NT2/D1 (cell line): ENCODE measurements around the gene COBLL1.

Experiments
- DNase-seq: peaks from one replicate; pipeline ENCODE4 v3.0.0-alpha.2; 2011; ENCODE audit warnings: low read depth, low spot score
- H3K27me3 ChIP-seq: 2 replicates; pipeline ENCODE4 v1.6.0; 2011; ENCODE audit warnings: mild to moderate bottlenecking; ENCODE audit not compliant: insufficient read length, insufficient read depth
- H3K36me3 ChIP-seq: 2 replicates; pipeline ENCODE4 v1.6.1; 2011; ENCODE audit warnings: mild to moderate bottlenecking, low read length, mixed read lengths; ENCODE audit not compliant: insufficient read depth, insufficient read length
- H3K4me1 ChIP-seq: 2 replicates; pipeline ENCODE4 v1.5.1; 2011; ENCODE audit not compliant: insufficient read depth, insufficient read length
- H3K4me3 ChIP-seq: 2 replicates; pipeline ENCODE4 v1.5.1; 2011; ENCODE audit warnings: low read depth; ENCODE audit not compliant: insufficient read length
- H3K9ac ChIP-seq: 2 replicates; pipeline ENCODE4 v1.6.0; 2011; ENCODE audit warnings: low read depth; ENCODE audit not compliant: insufficient read length
- H3K9me3 ChIP-seq: 2 replicates; pipeline ENCODE4 v1.5.1; 2011; ENCODE audit warnings: mild to moderate bottlenecking, low read length; ENCODE audit not compliant: insufficient read depth
- SUZ12 ChIP-seq: IDR thresholded peaks from 2 replicates; pipeline ENCODE4 v1.6.1; 2011; ENCODE audit not compliant: insufficient read length, insufficient read depth; ENCODE audit errors: extremely low read depth
- YY1 ChIP-seq: IDR thresholded peaks from 2 replicates; pipeline ENCODE4 v1.6.1; 2011; ENCODE audit not compliant: insufficient read length, insufficient read depth
- ZNF274 ChIP-seq: IDR thresholded peaks from 2 replicates; pipeline ENCODE4 v1.6.1; 2011; ENCODE audit warnings: mild to moderate bottlenecking, low read depth, low read length

Gene COBLL1

DNA sequence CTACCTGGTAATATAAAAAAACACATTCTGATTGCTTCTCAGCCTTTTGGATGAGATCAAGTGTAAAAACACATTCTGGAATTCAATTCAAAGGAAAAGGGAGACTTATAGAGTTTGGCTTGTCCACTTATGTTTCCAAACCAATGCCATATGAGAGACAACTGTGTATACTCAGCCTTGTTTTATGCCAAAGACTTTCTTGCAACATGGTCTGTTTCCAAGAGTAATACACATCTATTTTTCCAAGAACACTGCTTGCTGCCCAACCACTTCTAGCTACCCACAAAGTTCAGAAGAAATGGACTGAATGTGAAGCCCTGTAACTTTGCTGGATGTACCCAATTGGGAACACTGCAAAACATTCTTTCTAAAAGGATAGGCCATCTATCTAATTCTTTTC lies 172.3 kb downstream of the COBLL1 start:
- Histone ChIP-seq H3K9ac (no peak overlapping the region), H3K27me3 (no peaks in the 10 kb centered on the region), H3K4me1 (no peaks in the 10 kb centered on the region), H3K36me3 (no peaks in the 10 kb centered on the region), H3K4me3 (no peak overlapping the region), H3K9me3 (no peaks in the 10 kb centered on the region)
- no peak for DNase-seq
- TF ChIP-seq ZNF274 (no peak), SUZ12 (no peak), YY1 (no peak)

DNA sequence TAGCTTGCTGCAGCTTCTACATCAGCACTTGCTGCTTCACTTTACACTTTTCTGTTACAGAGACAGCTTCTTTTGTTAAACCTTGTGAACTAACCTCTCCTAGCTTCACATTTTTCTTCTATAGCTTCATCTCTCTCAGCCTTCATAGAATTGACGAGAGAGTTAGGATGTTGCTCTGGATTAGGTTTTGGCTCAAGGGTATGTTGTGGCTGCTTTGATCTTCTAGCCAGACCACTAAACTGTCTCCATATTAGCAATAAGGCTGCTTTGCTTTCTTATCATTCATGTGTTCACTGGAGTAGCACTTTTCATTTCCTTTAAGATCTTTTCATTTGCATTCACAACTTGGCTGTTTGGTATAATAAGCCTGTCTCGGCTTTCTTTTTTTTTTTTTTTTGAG lies 174.1 kb downstream of the COBLL1 start:
- Histone ChIP-seq H3K4me1 (no peaks in the 10 kb centered on the region), H3K9me3 (no peaks in the 10 kb centered on the region), H3K27me3 (no peaks in the 10 kb centered on the region), H3K9ac (no peak overlapping the region), H3K36me3 (no peaks in the 10 kb centered on the region), H3K4me3 (no peak overlapping the region)
- DNase-seq = no peak
- TF ChIP-seq YY1 (no peak), SUZ12 (no peak), ZNF274 (no peak)

GRCh38 chr2:164664070-164664469 lies 177.6 kb downstream of the COBLL1 start:
- no peaks in the 10 kb centered on the region for H3K4me1 ChIP-seq
- no peak for DNase-seq
- H3K9me3 ChIP-seq = no peaks in the 10 kb centered on the region
- H3K9ac ChIP-seq = no peak overlapping the region
- H3K4me3 ChIP-seq = no peak overlapping the region
- no peaks in the 10 kb centered on the region for H3K36me3 ChIP-seq
- no peak for TF ChIP-seq SUZ12
- no peak for TF ChIP-seq YY1
- TF ChIP-seq ZNF274 = no peak
- no peaks in the 10 kb centered on the region for H3K27me3 ChIP-seq

DNA sequence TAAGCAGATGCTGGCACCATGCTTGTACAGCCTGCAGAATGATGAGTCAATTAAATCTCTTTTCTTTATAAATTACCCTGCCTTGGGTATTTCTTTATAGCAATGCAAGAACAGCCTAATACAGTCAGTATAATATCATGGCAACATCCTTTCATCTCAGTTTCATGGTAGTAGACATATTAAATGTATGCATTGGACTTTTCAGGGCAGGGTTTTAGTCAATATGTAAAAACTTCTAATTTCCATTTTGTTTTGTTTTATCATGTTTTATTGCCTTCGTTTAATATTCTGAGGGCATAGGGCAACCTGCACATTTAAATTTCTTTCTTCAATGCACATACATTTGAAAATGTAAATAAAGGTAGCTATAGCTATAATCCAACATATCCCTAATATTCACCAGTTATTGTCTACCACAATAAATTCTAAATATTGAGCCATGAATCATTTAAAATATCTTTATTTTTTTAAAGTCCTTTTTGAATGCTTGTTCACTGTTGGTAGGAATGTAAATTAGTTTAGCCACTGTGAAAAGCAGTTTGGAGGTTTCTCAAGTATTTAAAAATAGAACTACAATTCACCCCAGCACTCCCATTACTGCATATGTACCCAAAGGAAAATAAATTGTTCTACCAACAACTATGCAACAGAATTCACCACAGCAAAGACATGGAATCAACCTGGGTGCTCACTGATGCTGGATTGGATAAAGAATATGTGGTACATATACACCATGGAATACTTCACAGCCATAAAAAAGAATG lies 178.6 kb downstream of the COBLL1 start:
- Histone ChIP-seq H3K9ac (no peak overlapping the region), H3K27me3 (no peaks in the 10 kb centered on the region), H3K9me3 (no peaks in the 10 kb centered on the region), H3K4me3 (no peak overlapping the region), H3K4me1 (no peaks in the 10 kb centered on the region), H3K36me3 (no peaks in the 10 kb centered on the region)
- DNase-seq = no peak
- TF ChIP-seq ZNF274 (no peak), SUZ12 (no peak), YY1 (no peak)

DNA sequence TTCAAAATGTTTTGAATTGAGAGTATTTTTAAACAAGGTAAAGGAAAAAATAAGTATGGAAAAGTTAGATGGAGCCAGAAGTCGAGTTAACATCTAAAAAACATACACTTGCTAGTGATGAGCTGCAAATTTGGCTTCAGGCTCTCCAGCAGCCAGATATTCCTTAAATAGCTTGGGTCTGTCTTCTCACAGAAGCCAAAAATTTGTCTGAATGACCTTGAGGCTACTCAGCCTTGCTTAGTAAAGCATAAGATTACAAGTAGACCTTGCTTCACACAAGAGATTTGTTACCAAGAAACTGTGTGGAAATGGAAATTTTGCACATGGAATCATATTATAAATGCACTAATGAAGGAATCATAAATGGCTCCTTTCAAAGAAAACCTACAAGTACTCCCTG lies 179.6 kb downstream of the COBLL1 start:
- TF ChIP-seq ZNF274 = no peak
- no peak for TF ChIP-seq YY1
- no peak for TF ChIP-seq SUZ12
- Histone ChIP-seq H3K4me3 (no peak overlapping the region), H3K27me3 (no peaks in the 10 kb centered on the region), H3K36me3 (no peaks in the 10 kb centered on the region), H3K9me3 (no peaks in the 10 kb centered on the region), H3K9ac (no peak overlapping the region), H3K4me1 (no peaks in the 10 kb centered on the region)
- DNase-seq = no peak

DNA sequence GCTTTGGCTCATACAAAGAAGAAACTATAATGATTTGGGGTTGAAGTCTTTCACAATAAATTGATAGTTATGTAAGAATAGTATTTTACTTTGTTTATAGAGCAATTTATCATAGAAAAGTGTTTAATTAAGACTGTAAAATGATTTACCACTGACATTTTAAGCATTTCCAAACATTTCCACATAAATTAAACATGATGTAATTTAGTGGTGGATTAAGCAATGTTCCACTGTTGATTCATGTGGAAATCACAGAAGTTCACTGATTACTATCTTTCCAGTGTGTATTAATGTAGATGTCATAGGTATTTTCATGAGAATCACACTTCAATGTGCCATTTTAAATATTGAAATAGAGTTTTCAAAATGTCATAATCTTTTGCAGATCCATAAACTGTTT lies 180.3 kb downstream of the COBLL1 start:
- H3K36me3 ChIP-seq = no peaks in the 10 kb centered on the region

DNA sequence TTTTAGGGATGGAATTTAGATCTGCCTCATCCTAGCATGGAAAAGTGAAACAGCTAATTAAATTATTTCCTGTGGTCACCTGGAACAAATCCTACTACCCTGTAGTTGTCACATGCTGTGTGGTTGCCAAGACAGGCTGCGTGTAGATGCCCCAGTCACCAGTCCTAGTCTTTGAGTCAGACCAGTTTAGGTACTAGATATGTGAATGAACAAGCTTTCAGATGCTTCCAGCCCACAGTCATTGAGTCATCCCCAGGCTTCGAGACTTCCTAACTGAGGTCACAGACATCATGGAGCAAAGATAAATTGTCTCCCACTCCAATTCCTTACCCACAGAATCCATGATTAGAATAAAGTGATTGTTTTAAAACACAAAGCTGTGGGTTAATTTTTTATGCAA lies 184.5 kb downstream of the COBLL1 start:
- H3K4me1 ChIP-seq = no peaks in the 10 kb centered on the region
- TF ChIP-seq ZNF274 = no peak
- no peak for TF ChIP-seq YY1
- no peak for TF ChIP-seq SUZ12
- H3K4me3 ChIP-seq = no peak overlapping the region
- no peak overlapping the region for H3K9ac ChIP-seq
- H3K27me3 ChIP-seq = no peaks in the 10 kb centered on the region
- no peaks in the 10 kb centered on the region for H3K9me3 ChIP-seq
- no peaks in the 10 kb centered on the region for H3K36me3 ChIP-seq
- DNase-seq = no peak

More for the DNA sequence above, 180.3 kb downstream of the COBLL1 start:
- Histone ChIP-seq H3K4me3 (no peak overlapping the region), H3K27me3 (no peaks in the 10 kb centered on the region), H3K4me1 (no peaks in the 10 kb centered on the region), H3K9ac (no peak overlapping the region), H3K9me3 (no peaks in the 10 kb centered on the region)
- no peak for TF ChIP-seq ZNF274
- TF ChIP-seq YY1 = no peak
- no peak for TF ChIP-seq SUZ12
- DNase-seq = no peak
